ENCODE results near the gene PRRC2A.

PRRC2A gene

DNA sequence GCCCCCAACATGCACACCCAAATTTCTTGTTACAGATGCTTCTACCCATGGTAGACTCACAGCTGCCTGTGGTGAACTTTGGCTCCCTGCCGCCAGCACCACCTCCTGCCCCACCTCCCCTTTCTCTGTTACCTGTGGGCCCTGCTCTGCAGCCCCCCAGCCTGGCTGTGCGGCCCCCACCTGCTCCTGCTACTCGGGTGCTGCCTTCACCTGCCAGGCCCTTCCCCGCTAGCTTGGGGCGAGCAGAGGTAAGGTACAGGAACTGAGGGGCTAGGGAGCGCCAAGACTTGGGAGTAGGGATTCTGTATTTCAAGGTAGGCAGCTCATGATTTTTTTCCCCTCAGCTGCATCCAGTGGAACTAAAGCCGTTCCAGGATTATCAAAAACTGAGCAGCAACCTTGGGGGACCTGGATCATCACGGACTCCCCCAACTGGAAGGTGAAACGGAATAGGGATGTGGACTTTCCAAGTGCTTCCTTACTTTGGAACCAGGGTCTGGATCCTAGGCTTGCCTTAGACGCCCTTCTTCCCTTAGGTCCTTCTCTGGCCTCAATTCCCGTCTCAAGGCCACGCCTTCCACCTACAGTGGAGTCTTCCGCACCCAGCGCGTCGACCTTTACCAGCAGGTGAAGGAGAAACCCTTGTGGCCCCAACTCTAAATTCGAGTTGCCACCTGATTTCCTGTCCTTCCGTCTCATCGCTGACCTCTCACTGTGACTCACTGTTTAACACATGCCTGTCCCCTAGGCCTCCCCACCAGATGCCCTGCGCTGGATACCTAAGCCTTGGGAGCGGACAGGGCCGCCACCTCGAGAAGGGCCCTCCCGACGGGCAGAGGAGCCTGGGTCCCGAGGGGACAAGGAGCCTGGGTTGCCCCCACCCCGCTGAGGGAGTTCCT is 16.4 kb downstream of the PRRC2A start:
- DNase-seq (ENCODE audit: low read depth): no peak
- TF ChIP-seq, protein P1, sequence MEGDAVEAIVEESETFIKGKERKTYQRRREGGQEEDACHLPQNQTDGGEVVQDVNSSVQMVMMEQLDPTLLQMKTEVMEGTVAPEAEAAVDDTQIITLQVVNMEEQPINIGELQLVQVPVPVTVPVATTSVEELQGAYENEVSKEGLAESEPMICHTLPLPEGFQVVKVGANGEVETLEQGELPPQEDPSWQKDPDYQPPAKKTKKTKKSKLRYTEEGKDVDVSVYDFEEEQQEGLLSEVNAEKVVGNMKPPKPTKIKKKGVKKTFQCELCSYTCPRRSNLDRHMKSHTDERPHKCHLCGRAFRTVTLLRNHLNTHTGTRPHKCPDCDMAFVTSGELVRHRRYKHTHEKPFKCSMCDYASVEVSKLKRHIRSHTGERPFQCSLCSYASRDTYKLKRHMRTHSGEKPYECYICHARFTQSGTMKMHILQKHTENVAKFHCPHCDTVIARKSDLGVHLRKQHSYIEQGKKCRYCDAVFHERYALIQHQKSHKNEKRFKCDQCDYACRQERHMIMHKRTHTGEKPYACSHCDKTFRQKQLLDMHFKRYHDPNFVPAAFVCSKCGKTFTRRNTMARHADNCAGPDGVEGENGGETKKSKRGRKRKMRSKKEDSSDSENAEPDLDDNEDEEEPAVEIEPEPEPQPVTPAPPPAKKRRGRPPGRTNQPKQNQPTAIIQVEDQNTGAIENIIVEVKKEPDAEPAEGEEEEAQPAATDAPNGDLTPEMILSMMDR (IDR thresholded peaks at IDR 0.05; ENCODE audit: control insufficient read depth, insufficient read depth, low read depth, low read length, missing control alignments): no peak
- no peak overlapping the region for H3K4me3 ChIP-seq (ENCODE audit: control insufficient read depth, low read depth, low read length)

DNA sequence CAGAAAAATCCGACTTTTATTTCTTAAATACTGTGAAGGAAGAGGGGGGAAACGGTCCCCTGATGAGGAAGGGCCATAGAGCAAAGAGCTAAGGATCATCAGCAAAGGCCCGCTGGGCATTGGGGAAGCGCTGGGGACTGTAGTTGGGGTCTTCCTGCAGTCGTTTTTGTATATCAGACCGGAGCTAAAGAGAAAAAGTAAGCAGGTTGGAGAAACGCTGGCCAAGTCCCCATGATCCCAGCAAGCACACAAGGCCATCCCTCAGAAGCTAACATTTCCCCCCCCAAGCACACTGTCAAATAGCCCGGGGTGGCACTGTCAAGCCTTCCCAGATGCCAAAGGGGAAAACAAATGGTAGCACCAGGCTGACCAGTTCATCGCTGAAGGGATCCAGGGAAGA is 18.5 kb downstream of the PRRC2A start:
- DNase-seq (ENCODE audit: low read depth): no peak
- no peak overlapping the region for H3K4me3 ChIP-seq (ENCODE audit: control insufficient read depth, low read depth, low read length)
- TF ChIP-seq, protein P1 (IDR thresholded peaks at IDR 0.05; ENCODE audit: control insufficient read depth, insufficient read depth, low read depth, low read length, missing control alignments): no peak

GRCh38 chr6:31639449-31639861 is 18.9 kb downstream of the PRRC2A start:
- TF ChIP-seq, protein P1 (IDR thresholded peaks at IDR 0.05; ENCODE audit: control insufficient read depth, insufficient read depth, low read depth, low read length, missing control alignments): no peak
- no peak for DNase-seq (ENCODE audit: low read depth)
- no peak overlapping the region for H3K4me3 ChIP-seq (ENCODE audit: control insufficient read depth, low read depth, low read length)

DNA sequence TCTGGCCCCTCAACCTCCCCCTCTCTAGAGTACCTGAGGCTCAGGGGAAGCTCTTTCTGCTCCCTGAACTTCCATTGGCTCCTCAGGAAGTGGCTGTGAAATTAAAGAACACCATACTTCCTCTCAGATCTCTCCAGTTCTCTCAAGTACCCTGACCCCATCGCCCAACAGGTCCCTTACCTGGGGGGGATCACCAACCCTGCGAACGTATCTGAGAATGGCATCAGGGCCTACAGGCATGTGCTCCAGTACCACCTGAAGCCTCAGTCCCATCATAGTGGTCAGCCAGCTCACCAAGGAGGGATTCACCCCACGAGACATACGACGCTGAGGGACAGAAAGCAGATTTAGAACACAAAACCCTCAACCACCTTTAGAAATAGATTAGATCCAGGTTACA is 20.1 kb downstream of the PRRC2A start:
- no peak for DNase-seq (ENCODE audit: low read depth)
- H3K4me3 ChIP-seq (ENCODE audit: control insufficient read depth, low read depth, low read length): no peak overlapping the region
- TF ChIP-seq, protein P1 (IDR thresholded peaks at IDR 0.05; ENCODE audit: control insufficient read depth, insufficient read depth, low read depth, low read length, missing control alignments): no peak

DNA sequence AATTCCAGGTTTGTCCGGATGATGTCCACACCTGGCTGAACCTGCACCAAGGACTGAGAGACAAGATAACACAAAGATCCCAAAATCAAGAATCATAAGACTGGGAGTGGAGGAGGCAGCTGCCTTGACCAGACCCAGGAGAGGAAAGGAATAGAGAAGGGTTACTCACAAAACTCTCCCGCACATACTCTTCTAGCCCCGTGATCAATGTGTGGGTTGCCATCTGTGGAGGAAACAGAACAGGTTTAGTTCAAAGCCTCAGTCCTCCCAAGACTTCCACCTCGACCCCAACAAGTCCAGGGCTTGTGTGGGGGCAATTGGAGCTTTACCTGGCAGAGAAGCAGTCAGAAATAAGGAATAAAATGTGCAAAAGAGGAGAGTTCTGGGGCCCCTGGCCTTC is 20.9 kb downstream of the PRRC2A start:
- no peak for DNase-seq (ENCODE audit: low read depth)
- TF ChIP-seq, protein P1 (IDR thresholded peaks at IDR 0.05; ENCODE audit: control insufficient read depth, insufficient read depth, low read depth, low read length, missing control alignments): no peak

DNA sequence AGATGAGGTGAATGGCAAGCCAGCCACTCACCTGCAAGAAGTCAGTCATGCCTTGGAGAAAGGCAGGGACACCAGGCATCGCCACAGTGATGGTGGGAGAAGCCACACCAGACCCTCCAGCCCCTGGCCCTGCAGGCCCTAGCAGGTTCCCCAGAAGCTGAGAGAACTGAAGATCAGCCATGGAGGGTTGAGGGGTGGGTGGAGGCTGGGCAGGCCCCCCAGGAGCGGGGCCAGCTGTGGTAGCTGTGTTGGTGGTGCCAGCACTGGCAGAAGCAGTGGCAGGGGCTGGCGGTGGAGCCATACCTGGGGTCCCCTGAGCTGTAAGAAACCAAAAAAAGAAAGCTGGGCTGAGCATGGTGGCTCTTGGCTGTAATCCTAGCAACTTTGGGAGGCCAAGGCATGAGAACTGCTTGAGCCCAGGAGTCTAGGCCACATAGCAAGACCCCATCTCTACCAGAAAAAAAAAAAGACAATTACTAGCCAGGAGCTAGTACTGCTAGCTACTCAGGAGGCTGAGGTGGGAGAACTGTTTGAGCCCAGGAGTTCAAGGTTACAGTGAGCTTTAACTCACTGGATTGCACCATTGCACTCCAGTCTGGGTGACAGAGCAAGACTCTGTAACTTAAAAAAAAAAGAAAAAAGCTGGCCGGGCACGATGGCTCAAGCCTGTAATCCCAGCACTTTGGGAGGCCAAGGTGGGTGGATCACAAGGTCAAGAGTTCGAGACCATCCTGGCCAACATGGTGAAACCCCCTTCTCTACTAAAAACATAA is 22.5 kb downstream of the PRRC2A start:
- no peak for DNase-seq (ENCODE audit: low read depth)
- TF ChIP-seq, protein P1 (IDR thresholded peaks at IDR 0.05; ENCODE audit: control insufficient read depth, insufficient read depth, low read depth, low read length, missing control alignments): no peak
- no peak overlapping the region for H3K4me3 ChIP-seq (ENCODE audit: control insufficient read depth, low read depth, low read length)

More for the DNA sequence above, 20.9 kb downstream of the PRRC2A start:
- H3K4me3 ChIP-seq (ENCODE audit: control insufficient read depth, low read depth, low read length): no peak overlapping the region
